Measurements from ENCODE around the gene DOP1A. TPM values are rescaled to one million over a fixed set of nuclear protein-coding genes. Genes with fewer than 3 reads are reported as not detected.

DOP1A gene
- total and polyA plus RNA-seq, 3 donors from 2014 or later = 31.4 to 72.7 (median 68.7) TPM

GRCh38 chr6:83167726-83168278, 100.3 kb downstream of the DOP1A start:
- TF ChIP-seq POLR2A (IDR thresholded peaks at IDR 0.05) (no peak), CTCF (IDR thresholded peaks at IDR 0.05) (no peak)
- Histone ChIP-seq H3K36me3 (ENCODE audit: low read depth, missing control alignments) (no peaks in the 10 kb centered on the region), H3K4me1 (no peaks in the 10 kb centered on the region), H3K27ac (no peak overlapping the region), H3K9me3 (no peaks in the 10 kb centered on the region), H3K4me3 (no peak overlapping the region), H3K27me3 (no peaks in the 10 kb centered on the region)
- 87 to 90% methylated on average over 5 of the region's 5 CpGs for WGBS, 2 donors
- DNase-seq = no peak
- intact Hi-C loops (cut with DNase I; ENCODE audit: low total_unique reads) = no loop called here

GRCh38 chr6:83168556-83168955, 101.1 kb downstream of the DOP1A start:
- intact Hi-C loops (cut with DNase I; ENCODE audit: low total_unique reads) = no loop called here
- no peaks in the 10 kb centered on the region for H3K36me3 ChIP-seq (ENCODE audit: low read depth, missing control alignments)

GRCh38 chr6:83169106-83169505, 101.6 kb downstream of the DOP1A start:
- no peaks in the 10 kb centered on the region for H3K27me3 ChIP-seq
- intact Hi-C loops (cut with DNase I; ENCODE audit: low total_unique reads) = no loop called here
- DNase-seq = no peak
- no peak for TF ChIP-seq CTCF (IDR thresholded peaks at IDR 0.05)
- no peak for TF ChIP-seq POLR2A (IDR thresholded peaks at IDR 0.05)
- no peak overlapping the region for H3K27ac ChIP-seq
- no peaks in the 10 kb centered on the region for H3K36me3 ChIP-seq (ENCODE audit: low read depth, missing control alignments)
- H3K4me3 ChIP-seq = no peak overlapping the region
- H3K4me1 ChIP-seq = no peaks in the 10 kb centered on the region
- no peaks in the 10 kb centered on the region for H3K9me3 ChIP-seq

More at GRCh38 chr6:83168556-83168955, 101.1 kb downstream of the DOP1A start:
- no peaks in the 10 kb centered on the region for H3K4me1 ChIP-seq
- no peaks in the 10 kb centered on the region for H3K9me3 ChIP-seq
- H3K27me3 ChIP-seq = no peaks in the 10 kb centered on the region
- H3K27ac ChIP-seq = no peak overlapping the region
- 86 to 100% methylated on average over 1 of the region's 1 CpG for WGBS, 2 donors
- DNase-seq = no peak
- TF ChIP-seq POLR2A (IDR thresholded peaks at IDR 0.05) = no peak
- TF ChIP-seq CTCF (IDR thresholded peaks at IDR 0.05) = no peak
- H3K4me3 ChIP-seq = no peak overlapping the region

- no peaks in the 10 kb centered on the region for H3K36me3 ChIP-seq (ENCODE audit: low read depth, missing control alignments)
- no peaks in the 10 kb centered on the region for H3K9me3 ChIP-seq
- H3K4me3 ChIP-seq = no peak overlapping the region
- H3K4me1 ChIP-seq = no peaks in the 10 kb centered on the region
- TF ChIP-seq CTCF (IDR thresholded peaks at IDR 0.05) (no peak), POLR2A (IDR thresholded peaks at IDR 0.05) (no peak)
- intact Hi-C loops (cut with DNase I; ENCODE audit: low total_unique reads) = no loop called here
- WGBS, 2 donors = 71 to 81% methylated on average over 1 of the region's 1 CpG
- no peak for DNase-seq
- H3K27ac ChIP-seq = no peak overlapping the region
- H3K27me3 ChIP-seq = no peaks in the 10 kb centered on the region
Measured at GRCh38 chr6:83169511-83169910, 102.0 kb downstream of the DOP1A start.

- whole genome bisulfite sequencing, 2 donors = 85 to 86% methylated on average over 4 of the region's 4 CpGs
- H3K4me3 ChIP-seq = no peak overlapping the region
- no peaks in the 10 kb centered on the region for H3K4me1 ChIP-seq
- no peak for DNase-seq
- H3K27ac ChIP-seq = no peak overlapping the region
- H3K9me3 ChIP-seq = no peaks in the 10 kb centered on the region
- no peaks in the 10 kb centered on the region for H3K36me3 ChIP-seq (ENCODE audit: low read depth, missing control alignments)
- TF ChIP-seq CTCF (IDR thresholded peaks at IDR 0.05) (no peak), POLR2A (IDR thresholded peaks at IDR 0.05) (no peak)
- H3K27me3 ChIP-seq = no peaks in the 10 kb centered on the region
- intact Hi-C loops (cut with DNase I; ENCODE audit: low total_unique reads) = no loop called here
Measured at GRCh38 chr6:83176246-83176645, 108.8 kb downstream of the DOP1A start.

Measured in testis (tissue), 3 donors.